NCI-H524 (cell line): ENCODE results near the gene PPARG.
"Not testable (repeated sequence)": the region's sequence is repeated elsewhere in the genome, so short reads cannot be mapped to it uniquely, and the experiment has no call there.

Experiments
- DNase-seq, 2 experiments: peaks; one replicate each; lab custom pipeline; 2025; lab: John Stamatoyannopoulos, UW

PPARG gene

GRCh38 chr3:12380461-12380860 lies 91.6 kb downstream of the PPARG start:
- DNase-seq, result no peak

- no peak for DNase-seq
Observed at GRCh38 chr3:12381199-12381598, 92.3 kb downstream of the PPARG start.

GRCh38 chr3:12383218-12383617 lies 94.3 kb downstream of the PPARG start:
- no peak for DNase-seq

- DNase-seq, result no peak
Observed at GRCh38 chr3:12384451-12385233, 95.8 kb downstream of the PPARG start.

GRCh38 chr3:12386514-12387291 lies 97.8 kb downstream of the PPARG start:
- not testable (repeated sequence) for DNase-seq

GRCh38 chr3:12388185-12388584 lies 99.3 kb downstream of the PPARG start:
- DNase-seq, result no peak

- DNase-seq, result no peak
Observed at GRCh38 chr3:12392101-12392878, 103.4 kb downstream of the PPARG start.

- no peak for DNase-seq
Observed at GRCh38 chr3:12393894-12394293, 105.0 kb downstream of the PPARG start.

GRCh38 chr3:12394569-12395271 lies 105.8 kb downstream of the PPARG start:
- DNase-seq, result no peak

GRCh38 chr3:12395349-12396012 lies 106.6 kb downstream of the PPARG start:
- no peak for DNase-seq

GRCh38 chr3:12396471-12396870 lies 107.6 kb downstream of the PPARG start:
- DNase-seq, result no peak

- DNase-seq, result no peak
Observed at GRCh38 chr3:12399226-12399625, 110.4 kb downstream of the PPARG start.

- DNase-seq, result no peak
Observed at GRCh38 chr3:12400616-12401194, 111.8 kb downstream of the PPARG start.

GRCh38 chr3:12401208-12401607 lies 112.3 kb downstream of the PPARG start:
- DNase-seq, result no peak

GRCh38 chr3:12405432-12406272 lies 116.8 kb downstream of the PPARG start:
- no peak for DNase-seq

- DNase-seq, result no peak
Observed at GRCh38 chr3:12408984-12409683, 120.3 kb downstream of the PPARG start.

- no peak for DNase-seq
Observed at GRCh38 chr3:12409684-12410596, 121.1 kb downstream of the PPARG start.

- no peak for DNase-seq
Observed at GRCh38 chr3:12413721-12414255, 124.9 kb downstream of the PPARG start.
